DMS114 treated with DMSO at 0.1 percent for 48 hours (cell line): ENCODE measurements around the gene AATK.
"Not testable (repeated sequence)": the region's sequence is repeated elsewhere in the genome, so short reads cannot be mapped to it uniquely, and the experiment has no call there.

Experiments
- DNase-seq: peaks from one replicate; lab custom pipeline; 2025; ENCODE audit not compliant: unreplicated experiment; lab: John Stamatoyannopoulos, UW

AATK gene

GRCh38 chr17:81161536-81161935 lies 4.5 kb downstream of the AATK start:
- no peak for DNase-seq

DNA sequence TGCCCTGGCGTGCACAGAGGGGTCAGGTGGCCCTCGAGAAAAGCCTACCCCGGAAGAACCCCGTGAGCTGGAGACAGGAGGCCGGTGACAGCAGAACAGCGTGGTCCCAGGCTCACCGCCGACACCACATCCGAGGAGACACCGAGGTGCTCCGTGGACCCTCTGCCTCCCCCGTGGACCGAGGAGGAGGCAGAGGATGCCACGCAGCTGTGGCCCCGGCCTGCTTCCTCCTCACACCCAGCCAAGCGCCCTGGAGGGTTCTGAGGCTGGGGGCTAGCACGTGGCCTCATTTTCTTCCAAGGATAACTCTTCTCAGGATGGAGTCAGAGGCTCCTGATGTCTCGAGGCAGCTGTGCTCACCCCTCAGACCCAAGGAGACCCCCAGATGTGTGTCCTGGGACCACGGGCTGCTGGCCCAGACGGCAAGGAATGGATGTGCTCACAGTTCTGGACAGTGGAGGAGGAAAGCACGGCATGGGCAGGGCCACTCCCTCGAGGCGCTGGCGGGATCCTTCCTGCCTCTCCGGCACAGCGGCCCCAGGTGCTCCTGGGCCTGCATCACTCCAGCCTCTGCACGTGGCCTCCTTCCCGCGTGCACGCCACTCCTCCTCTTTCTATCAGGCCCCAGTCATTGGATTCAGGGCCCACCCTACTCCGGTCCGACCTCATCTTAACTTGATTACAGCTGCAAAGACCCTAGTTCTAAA lies 5.1 kb downstream of the AATK start:
- DNase-seq = no peak

DNA sequence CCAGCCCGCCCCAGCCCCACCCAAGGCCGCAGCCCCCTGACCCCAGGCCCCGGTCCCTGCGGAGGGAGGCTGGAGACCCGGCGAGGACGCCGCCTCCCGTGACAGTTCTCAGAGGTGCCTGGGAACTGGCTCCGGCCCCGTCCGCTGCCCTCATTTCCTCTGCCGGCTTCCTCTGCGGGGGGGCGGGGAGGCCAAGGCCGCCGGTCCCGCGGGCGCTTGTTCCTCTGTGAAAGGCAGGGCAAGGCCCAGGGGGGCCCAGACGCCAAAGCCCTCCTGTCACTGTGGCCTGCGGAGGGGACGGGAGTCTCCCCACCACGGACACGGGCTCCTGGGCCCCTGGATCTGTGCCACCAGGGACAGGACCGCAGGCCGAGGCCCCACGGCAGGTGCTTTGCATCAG lies 5.7 kb downstream of the AATK start:
- DNase-seq = no peak

DNA sequence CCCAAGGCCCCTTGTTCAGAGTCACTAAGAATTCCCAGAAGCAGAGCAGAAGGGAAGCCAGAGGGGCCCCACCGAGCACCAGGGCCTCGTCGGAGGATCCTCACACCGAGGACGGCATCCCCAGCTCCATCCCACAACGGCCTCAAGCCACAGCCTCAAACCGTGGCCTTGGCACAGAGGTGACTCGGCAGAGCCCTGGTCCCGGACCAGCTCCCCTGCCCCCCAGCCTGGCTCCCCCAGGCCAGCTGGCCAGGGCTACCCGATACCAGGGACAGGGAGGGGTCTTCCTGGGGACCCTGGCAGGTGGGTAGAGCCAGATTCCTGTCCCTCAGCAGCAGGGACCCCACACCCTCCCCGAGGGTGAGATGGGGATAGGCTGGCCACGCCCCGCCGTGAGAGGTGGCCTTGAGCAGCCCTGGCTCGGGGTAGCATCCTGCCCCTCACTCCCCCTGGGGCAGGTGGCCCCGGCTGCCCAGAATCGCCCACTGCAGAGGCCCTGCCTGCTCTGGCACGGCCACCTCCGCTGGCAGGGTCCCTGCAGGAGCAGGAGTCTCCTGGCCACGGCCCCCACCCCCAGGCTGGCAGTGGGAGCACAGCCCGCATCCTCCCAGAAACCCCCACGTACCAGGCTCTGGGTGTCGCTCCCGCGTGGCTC lies 6.3 kb downstream of the AATK start:
- no peak for DNase-seq

DNA sequence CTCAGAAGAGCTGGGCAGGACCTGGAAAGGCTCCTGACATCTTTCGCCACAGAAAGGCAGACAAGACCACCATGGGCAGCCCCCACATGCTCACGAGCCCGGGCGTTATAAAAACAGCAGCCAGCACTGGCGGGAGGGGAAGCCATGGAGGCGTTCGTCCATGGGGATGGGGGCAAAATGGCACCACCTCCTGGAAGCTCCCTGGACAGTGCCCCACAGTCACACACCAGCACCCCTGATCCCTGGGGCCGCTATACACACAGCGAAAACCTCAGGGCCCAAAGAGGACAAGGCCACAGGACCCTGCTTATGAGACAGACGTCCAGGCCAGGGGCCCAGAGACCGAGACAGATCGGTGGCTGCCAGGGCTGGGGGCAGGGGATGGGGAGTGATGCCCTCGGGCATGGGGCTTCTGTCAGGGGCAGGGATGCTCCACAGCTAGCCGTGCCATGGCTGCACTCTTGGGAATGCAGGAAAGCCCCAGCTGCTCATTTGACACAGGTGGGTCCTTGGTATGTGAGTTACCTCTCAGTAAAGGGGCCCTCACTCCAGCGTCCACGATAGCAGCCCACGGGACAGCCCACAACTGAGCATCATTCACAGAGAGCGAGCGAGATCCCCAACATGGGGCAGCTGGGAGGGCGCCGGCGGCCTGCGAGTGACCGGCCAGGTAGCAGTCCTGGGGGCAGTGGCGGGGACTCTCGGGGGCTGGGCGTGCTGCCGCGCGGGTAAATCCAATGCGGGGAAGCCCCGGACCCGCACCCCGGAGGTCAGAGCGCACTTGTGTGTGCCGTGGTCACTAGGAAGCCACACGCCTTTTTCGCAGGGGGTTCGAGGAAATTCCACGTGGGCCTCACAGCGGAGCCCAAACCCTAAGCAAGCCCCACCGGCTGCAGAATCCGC lies 7.1 kb downstream of the AATK start:
- DNase-seq = no peak

DNA sequence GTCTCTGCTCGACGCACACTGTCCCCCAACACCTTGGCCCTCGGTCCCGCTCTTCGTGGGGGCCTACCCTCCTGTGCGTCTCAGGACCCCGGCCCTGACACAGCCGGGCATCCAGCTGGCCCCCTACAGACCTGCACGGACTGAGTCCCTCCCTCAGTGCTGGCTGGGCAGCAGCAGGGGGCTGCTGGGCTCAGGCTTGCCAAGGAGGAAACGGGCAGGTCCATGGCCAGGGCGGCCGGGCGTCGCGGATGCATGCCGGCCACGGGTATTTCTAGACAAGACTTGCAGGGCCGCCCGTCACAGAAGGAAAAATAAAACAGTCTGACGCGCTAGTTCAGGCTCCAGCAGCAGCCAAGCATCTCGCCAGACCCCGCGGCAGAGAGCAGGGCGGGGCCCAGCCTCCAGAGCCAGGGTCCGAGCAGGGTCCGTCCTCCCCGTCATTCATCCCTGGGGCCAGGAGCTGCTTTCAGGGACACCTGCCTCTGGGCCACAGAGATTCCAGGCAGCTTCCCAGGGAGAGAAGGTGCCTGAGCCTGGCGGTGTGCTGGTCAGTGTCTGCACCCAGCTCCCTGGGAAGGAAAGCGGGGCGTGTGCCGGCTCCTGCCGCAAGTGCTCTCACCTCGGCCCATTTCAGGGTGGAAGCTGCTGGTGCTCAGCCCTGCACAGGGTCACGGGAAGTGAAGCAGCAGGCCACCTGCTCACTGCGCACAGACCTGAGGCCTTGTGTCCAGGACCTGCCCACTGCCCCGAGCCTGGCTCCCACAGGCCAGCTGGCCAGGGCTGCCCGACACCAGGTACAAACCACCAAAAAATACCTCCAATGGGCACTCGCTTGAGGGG lies 8.0 kb downstream of the AATK start:
- no peak for DNase-seq

DNA sequence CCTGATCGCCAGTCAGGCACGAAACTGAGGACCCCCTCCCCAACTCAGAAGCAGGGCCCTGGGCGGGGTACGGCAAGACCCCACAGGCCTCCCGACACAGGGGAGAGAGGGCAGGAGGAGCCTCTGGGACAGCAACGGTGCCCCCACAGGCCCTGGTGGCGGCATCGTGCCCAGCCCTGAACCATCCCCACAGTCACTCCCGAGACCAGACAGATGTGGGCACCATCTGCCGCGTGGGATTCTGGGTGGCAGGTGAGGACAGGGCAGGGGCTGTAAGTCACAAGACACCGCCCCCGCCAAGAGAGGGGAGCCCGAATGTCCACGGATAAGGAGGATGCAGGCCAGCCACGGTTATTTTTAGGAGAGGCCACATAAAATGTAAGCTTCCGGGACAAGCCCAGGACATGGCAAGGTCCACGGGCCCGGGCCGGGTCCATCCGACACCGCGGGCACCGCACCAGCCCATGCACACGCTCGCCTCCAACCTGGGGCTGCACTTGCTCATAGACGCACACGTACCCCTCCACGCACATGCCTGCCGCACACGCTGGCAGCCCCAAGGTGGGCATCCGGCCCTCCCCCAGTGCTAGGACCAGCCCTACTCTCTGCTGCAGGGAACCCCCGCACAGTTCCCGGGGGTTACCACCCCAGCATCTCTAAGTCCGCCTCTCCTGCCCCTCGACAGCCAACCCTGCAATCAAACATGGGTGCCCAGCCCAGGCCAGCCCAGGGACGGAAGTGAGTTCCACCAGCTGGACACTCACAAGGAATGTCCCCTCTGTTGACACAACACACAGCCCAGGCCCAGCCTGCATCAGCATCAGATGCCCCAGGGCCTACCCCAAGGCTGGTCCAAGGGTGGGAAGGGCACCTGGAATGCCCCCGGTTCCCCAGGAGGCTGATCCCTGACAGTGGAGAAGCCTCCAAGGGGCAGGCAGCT lies 8.9 kb downstream of the AATK start:
- no peak for DNase-seq

DNA sequence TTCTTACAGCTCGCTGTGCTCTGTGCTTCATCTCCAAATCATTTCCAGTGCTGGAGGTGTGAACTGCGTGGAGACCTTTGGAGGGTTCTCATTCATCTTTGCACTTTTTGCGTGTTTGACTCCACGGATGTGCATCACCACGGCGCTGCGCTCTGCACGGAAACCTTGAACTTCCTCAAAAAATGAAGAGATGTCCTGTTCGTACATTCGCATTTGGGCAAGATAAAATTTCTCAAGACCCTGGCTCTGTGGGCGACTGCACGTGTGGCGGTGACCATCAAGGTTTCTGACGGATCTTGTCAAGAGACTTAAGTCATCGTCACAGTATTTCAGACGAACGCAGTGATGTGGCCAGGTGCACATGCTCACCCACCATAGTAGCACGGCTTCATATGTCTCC lies 11.1 kb downstream of the AATK start:
- DNase-seq = no peak

DNA sequence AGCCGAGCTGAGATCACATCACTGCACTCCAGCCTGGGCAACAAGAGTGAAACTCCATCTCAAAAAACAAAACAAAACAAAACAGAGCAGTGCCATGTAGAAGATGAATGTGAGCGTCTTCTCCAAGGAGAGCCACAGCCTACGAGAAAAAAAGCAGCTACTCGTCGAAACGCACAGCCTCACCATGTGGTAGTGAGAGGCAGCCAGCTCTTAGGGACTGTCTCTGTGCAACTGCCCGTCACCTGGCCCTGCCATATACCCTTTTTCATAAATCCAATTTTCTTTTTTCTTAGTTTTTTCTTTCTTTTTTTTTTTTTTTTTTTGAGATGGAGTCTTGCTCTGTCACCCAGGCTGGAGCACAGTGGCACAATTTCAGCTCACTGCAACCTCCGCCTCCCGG lies 12.0 kb downstream of the AATK start:
- not testable (repeated sequence) for DNase-seq

DNA sequence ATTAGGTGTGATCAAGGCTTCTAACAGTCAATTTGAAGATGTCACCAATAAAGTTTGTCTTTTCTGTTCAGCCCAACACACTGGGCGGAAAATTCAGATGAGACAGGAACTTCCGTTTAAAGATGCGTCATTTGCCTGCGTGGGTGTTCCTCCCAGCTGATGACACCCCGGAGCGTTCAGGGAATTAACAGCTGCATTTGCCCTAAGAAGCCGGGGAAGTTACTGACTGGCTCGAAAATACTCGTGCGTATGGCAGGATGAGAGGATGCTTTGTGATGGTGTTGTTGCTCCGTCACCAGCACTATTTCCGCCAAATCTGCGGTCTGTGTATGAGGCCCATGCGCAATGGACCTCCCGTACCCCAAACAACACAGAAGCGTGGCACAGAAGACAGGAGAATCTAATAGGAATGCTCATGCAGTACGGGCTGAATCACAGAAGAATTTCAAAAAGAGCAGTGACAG lies 12.6 kb downstream of the AATK start:
- DNase-seq = no peak

DNA sequence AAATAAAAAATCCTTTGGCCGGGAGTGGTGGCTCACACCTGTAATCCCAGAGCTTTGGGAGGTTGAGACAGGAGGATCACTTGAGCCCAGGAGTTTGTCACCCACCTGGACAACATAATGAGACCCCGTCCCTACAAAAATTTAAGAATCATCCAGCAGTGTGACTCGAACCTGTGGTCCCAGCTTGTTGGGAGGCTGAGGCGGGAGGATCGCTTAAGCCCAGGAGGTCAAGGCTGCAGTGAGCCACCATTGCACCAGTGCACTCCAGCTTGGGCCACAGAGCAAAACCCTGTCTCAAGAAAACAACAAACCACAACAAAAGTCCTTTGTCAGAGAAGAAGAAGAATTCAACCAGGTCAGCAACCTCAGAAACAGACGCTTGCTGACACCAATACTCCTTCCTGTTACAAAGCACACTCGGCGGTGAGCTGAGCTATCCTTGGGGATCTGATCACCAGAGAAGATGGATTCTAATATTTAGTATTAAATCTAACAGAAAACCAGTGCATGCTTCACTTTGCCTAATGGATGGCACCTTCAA lies 13.7 kb downstream of the AATK start:
- no peak for DNase-seq

GRCh38 chr17:81151278-81151677 lies 14.7 kb downstream of the AATK start:
- DNase-seq = no peak

DNA sequence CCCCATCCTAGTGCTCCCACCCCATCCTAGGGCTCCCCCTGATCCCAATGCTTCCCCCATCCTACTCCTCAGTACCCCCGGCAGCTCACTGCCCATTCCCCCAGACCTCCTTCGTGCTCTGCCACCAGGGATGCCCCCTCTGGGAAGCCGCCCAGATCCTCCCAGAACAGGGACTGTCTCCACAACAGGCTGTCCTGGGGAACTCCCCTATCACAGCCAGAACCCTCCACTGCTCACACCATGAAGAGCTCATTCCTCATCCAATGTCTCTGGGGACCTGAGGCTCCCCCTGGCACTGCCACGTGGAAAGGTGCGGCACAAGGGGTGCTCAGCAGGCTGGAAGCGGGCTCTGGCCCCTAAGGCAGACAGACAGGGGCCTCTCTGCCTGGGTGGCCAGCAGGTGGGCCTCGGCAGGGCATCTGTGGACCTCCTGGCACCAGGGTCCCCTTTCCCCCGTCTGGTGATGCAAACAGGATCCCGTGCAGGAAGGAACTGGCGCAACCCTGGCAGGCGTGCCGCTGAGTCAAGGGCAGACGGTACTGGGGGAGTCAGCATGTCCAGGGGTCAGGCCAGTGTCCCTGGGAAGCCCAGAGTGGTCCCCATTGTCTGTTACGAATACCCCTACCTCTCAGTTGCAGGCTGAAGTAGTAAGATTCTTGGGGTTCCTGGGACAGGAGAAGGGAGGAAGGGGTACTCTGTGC lies 15.5 kb downstream of the AATK start:
- DNase-seq = no peak

DNA sequence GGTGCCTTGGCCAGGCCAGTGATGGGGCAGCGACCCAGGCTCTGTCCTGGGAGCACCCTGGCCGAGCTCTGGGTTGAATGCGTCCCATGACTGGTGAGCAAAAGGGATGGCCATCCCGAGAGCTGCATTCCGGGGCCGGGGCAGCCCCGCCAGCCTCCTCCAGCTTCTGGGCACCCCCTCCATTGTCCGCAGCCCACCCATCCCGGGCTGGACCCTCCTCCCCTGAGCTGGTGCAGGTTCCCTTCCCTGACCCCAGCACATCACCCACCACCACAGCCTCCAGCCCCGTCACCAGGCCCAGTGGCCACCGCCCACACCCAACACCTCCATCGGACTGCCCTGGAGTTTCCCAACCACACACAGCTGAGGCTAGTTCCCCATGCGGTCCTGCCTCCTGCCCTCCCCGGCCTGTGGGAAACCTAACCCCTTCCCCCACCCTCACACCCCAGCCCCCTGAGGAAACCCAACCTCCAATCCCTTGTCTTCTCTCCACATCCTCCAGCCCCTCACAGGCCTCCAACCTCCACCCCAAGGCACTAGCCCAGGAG lies 17.0 kb downstream of the AATK start:
- no peak for DNase-seq

GRCh38 chr17:81148571-81148970 lies 17.4 kb downstream of the AATK start:
- DNase-seq = no peak

DNA sequence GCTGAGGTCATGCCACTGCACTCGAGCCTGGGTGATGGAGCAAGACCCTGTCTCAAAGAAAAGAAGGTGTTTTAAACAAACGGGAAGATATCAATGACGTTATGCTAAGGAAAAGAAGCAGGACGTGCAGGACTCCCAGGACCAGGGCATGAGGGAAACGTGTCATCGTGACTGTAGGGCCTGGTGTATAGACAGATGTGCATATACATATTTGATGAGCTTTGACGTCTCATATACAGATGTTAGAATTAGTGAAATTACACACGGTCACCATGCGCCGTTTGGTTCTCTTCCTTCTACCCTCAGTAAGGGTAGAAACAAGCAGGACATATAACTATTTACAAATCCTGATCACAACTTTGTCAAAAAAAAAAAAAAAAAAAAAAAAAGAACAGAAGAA lies 18.3 kb downstream of the AATK start:
- no peak for DNase-seq

DNA sequence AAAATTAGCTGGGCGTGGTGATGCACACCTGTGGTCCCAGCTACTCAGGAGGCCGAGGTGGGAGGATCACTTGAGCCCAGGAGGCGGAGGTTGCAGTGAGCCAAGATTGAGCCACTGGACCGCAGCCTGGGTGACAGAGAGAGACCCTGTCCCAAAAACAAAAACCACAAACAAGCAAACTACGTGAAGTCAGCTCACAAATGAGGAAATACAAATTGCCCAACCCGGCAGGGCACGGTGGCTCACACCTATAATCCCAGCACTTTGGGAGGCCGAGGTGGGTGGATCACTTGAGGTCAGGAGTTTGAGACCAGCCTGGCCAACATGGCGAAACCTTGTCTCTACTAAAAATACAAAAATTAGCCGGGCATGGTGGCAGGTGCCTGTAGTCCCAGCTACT lies 19.8 kb downstream of the AATK start:
- not testable (repeated sequence) for DNase-seq

DNA sequence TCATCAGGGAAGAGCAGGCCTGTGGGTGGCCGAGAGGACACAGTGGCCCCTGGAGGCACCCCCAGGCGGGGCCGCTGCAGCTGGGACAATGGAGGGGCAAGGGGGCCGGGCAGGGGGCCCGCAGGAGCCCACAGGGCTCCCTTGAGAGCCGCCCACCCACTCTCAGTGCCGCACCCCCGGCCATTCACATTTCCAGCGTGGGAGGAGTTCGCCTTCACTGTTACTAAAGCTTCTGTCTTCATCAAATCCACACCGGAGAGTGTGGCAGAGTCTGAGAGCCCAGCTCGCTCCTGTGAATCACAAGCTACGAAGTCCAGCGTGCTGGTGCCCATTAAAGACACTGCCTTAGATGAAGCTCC lies 21.6 kb downstream of the AATK start:
- no peak for DNase-seq
